GM18517 (cell line): ENCODE results near the gene CCDC122.

Experiments used
- ATAC-seq: cut with Tn5 transposase; IDR thresholded peaks from one replicate; pipeline ENCODE4 v1.9.1; 2021; ENCODE audit warnings: mild to moderate bottlenecking, moderate library complexity; ENCODE audit not compliant: unreplicated experiment

CCDC122 gene

GRCh38 chr13:43805071-43805468, 74.5 kb downstream of the CCDC122 start:
- no peak for ATAC-seq

- no peak for ATAC-seq
These were observed 75.0 kb downstream of the CCDC122 start for GRCh38 chr13:43804461-43805070.

- no peak for ATAC-seq
These were observed 77.0 kb downstream of the CCDC122 start for GRCh38 chr13:43802511-43802910.

- ATAC-seq: no peak
These were observed 78.7 kb downstream of the CCDC122 start for GRCh38 chr13:43800828-43801227.

GRCh38 chr13:43799191-43799590, 80.3 kb downstream of the CCDC122 start:
- ATAC-seq: no peak

- no peak for ATAC-seq
These were observed 81.7 kb downstream of the CCDC122 start for GRCh38 chr13:43797869-43798268.

GRCh38 chr13:43797159-43797558, 82.4 kb downstream of the CCDC122 start:
- ATAC-seq: no peak

GRCh38 chr13:43794416-43794815, 85.1 kb downstream of the CCDC122 start:
- no peak for ATAC-seq

- ATAC-seq: no peak
These were observed 87.3 kb downstream of the CCDC122 start for GRCh38 chr13:43792076-43792881.

- no peak for ATAC-seq
These were observed 91.5 kb downstream of the CCDC122 start for GRCh38 chr13:43787997-43788396.

GRCh38 chr13:43787518-43787891, 92.0 kb downstream of the CCDC122 start:
- no peak for ATAC-seq

GRCh38 chr13:43786766-43787517, 92.6 kb downstream of the CCDC122 start, which contains the start of gene ENOX1:
ENOX1 (minus strand) TSS chr13:43786972.
- ATAC-seq: no peak

GRCh38 chr13:43786472-43786765, 93.1 kb downstream of the CCDC122 start:
- ATAC-seq: no peak
